ENCODE results near the gene D2HGDH. TPM values are rescaled to one million over a fixed set of nuclear protein-coding genes. Genes with fewer than 3 reads are reported as not detected.
"Not testable (repeated sequence)": the region's sequence is repeated elsewhere in the genome, so short reads cannot be mapped to it uniquely, and the experiment has no call there.

D2HGDH gene
- total RNA-seq, 2 donors from 2014 or later: 38.7 to 55.3 TPM

GRCh38 chr2:241788135-241788534, 53.7 kb downstream of the D2HGDH start:
- Histone ChIP-seq H3K4me3 (no peak overlapping the region), H3K27ac (no peak overlapping the region), H3K9me3 (no peaks in the 10 kb centered on the region), H3K27me3 (replicated peaks; ENCODE audit: insufficient read depth) (no peaks in the 10 kb centered on the region), H3K4me1 (replicated peaks) (no peaks in the 10 kb centered on the region), H3K36me3 (no peaks in the 10 kb centered on the region)
- TF ChIP-seq POLR2A (IDR thresholded peaks at IDR 0.05): no peak
- no peak for TF ChIP-seq CTCF (IDR thresholded peaks at IDR 0.05)
- TF ChIP-seq POLR2AphosphoS5 (IDR thresholded peaks at IDR 0.05): no peak
- DNase-seq (ENCODE audit: low spot score): no peak
- intact Hi-C loops (cut with DNase I): no loop called here
- WGBS: 96% methylated on average over 4 of the region's 4 CpGs

GRCh38 chr2:241788572-241788971, 54.1 kb downstream of the D2HGDH start:
- DNase-seq (ENCODE audit: low spot score): no peak
- H3K4me1 ChIP-seq (replicated peaks): no peaks in the 10 kb centered on the region
- intact Hi-C loops (cut with DNase I): no loop called here
- no peaks in the 10 kb centered on the region for H3K9me3 ChIP-seq
- no peaks in the 10 kb centered on the region for H3K36me3 ChIP-seq
- no peaks in the 10 kb centered on the region for H3K27me3 ChIP-seq (replicated peaks; ENCODE audit: insufficient read depth)
- WGBS: 63% methylated on average over 3 of the region's 3 CpGs
- no peak overlapping the region for H3K4me3 ChIP-seq
- TF ChIP-seq CTCF (IDR thresholded peaks at IDR 0.05): no peak
- no peak for TF ChIP-seq POLR2A (IDR thresholded peaks at IDR 0.05)
- no peak for TF ChIP-seq POLR2AphosphoS5 (IDR thresholded peaks at IDR 0.05)
- no peak overlapping the region for H3K27ac ChIP-seq

- DNase-seq (ENCODE audit: low spot score): not testable (repeated sequence)
Measured at GRCh38 chr2:241791385-241791784, 57.0 kb downstream of the D2HGDH start.

GRCh38 chr2:241793385-241793784, 59.0 kb downstream of the D2HGDH start:
- no peak for TF ChIP-seq POLR2A (IDR thresholded peaks at IDR 0.05)
- no peak for TF ChIP-seq CTCF (IDR thresholded peaks at IDR 0.05)
- no peak for TF ChIP-seq POLR2AphosphoS5 (IDR thresholded peaks at IDR 0.05)
- intact Hi-C loops (cut with DNase I): no loop called here

More at GRCh38 chr2:241791385-241791784, 57.0 kb downstream of the D2HGDH start:
- H3K9me3 ChIP-seq; H3K36me3 ChIP-seq; H3K4me3 ChIP-seq; intact Hi-C loops (cut with DNase I); H3K27ac ChIP-seq; H3K27me3 ChIP-seq (replicated peaks; ENCODE audit: insufficient read depth); H3K4me1 ChIP-seq (replicated peaks): not testable (repeated sequence)
- 36% methylated on average over 3 of the region's 3 CpGs for WGBS

GRCh38 chr2:241794250-241794823, 59.9 kb downstream of the D2HGDH start:
- intact Hi-C loops (cut with DNase I): no loop called here
- no peaks in the 10 kb centered on the region for H3K9me3 ChIP-seq
- H3K36me3 ChIP-seq: no peaks in the 10 kb centered on the region
- H3K4me3 ChIP-seq: no peak overlapping the region
- H3K4me1 ChIP-seq (replicated peaks): no peaks in the 10 kb centered on the region
- 92% methylated on average over 10 of the region's 10 CpGs for WGBS
- no peaks in the 10 kb centered on the region for H3K27me3 ChIP-seq (replicated peaks; ENCODE audit: insufficient read depth)
- TF ChIP-seq CTCF (IDR thresholded peaks at IDR 0.05): no peak
- no peak for TF ChIP-seq POLR2AphosphoS5 (IDR thresholded peaks at IDR 0.05)
- no peak for TF ChIP-seq POLR2A (IDR thresholded peaks at IDR 0.05)
- DNase-seq (ENCODE audit: low spot score): no peak
- no peak overlapping the region for H3K27ac ChIP-seq

More at GRCh38 chr2:241793385-241793784, 59.0 kb downstream of the D2HGDH start:
- Histone ChIP-seq H3K27ac (no peak overlapping the region), H3K27me3 (replicated peaks; ENCODE audit: insufficient read depth) (no peaks in the 10 kb centered on the region), H3K36me3 (no peaks in the 10 kb centered on the region), H3K9me3 (no peaks in the 10 kb centered on the region), H3K4me3 (no peak overlapping the region), H3K4me1 (replicated peaks) (no peaks in the 10 kb centered on the region)
- WGBS: 93% methylated on average over 5 of the region's 5 CpGs
- DNase-seq (ENCODE audit: low spot score): no peak

Measured in prostate gland (tissue), 2 donors.